HG03103 (cell line): ENCODE results near the gene CCER1.
A peak's percentile ranks its signal among the peaks of the same experiment; 100 is the strongest.

Experiments
- ATAC-seq: cut with Tn5 transposase; IDR thresholded peaks from one replicate; pipeline ENCODE4 v1.9.1; 2021; ENCODE audit warnings: low read depth; ENCODE audit not compliant: unreplicated experiment

The CCER1 gene

DNA sequence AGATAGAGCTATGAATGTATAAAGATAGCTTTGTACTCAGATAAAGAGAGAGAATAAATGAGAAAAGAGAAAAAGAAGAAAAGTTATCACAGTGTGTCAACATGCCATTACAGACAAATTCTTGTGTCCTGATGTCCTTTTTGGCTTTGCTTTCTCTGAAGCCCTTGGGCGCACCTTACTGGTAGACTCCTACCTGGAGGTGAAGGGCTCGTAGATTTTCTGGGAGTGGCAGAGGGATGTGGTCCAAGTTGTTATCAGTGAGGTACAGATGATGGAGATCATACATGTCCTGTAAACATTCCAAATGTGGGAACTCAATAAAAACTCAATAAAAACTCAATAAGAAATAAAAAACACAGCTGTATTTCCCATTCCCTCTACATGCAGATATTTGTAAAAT, 14.9 kb upstream of the CCER1 start:
- no peak for ATAC-seq

DNA sequence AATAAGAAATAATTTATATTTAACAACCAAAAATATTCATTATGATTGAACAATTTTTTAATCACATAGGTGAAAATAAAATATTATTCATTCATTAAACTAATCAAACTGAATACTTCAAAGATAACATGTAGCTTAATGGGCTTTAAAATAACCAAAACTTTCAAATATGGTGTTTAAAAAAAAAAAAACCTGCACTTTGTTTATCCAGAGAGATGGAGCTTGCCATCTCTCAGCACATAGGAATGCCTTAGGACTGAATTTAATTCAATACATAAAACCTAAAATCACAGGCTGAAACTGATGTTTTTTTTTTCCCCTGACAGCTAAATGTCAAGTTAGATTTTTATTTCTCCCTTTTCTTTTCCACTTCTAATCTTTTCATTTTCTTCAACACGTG, 14.4 kb upstream of the CCER1 start:
- no peak for ATAC-seq

- ATAC-seq: peak; percentile 96
These were observed 10.2 kb upstream of the CCER1 start for GRCh38 chr12:90965204-90965603.

- no peak for ATAC-seq
These were observed 9.6 kb upstream of the CCER1 start for GRCh38 chr12:90964616-90965015.

- ATAC-seq: no peak
These were observed 9.0 kb upstream of the CCER1 start for GRCh38 chr12:90963946-90964345.

GRCh38 chr12:90961154-90961553, 6.2 kb upstream of the CCER1 start:
- ATAC-seq: no peak

GRCh38 chr12:90959538-90960139, 4.7 kb upstream of the CCER1 start:
- peak; percentile 77 for ATAC-seq

DNA sequence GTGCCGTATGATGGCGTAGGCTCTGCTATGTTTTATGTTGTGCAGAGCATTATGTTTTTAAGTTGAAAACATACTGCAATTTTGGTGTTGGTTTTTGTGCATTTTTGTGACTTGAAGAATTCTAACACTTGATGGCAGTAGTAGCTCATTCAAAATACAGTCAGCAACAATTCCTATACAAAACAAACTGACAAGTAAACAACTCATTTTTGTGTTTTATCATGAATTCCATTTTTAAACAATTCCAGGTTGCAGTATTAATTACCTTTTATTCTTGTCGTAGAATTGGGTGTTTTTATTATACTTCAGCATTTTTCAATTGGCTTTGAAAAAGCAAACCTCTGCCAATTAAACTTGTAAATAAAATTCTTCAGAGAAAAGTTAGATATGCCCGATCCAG, 4.1 kb upstream of the CCER1 start:
- ATAC-seq: no peak

DNA sequence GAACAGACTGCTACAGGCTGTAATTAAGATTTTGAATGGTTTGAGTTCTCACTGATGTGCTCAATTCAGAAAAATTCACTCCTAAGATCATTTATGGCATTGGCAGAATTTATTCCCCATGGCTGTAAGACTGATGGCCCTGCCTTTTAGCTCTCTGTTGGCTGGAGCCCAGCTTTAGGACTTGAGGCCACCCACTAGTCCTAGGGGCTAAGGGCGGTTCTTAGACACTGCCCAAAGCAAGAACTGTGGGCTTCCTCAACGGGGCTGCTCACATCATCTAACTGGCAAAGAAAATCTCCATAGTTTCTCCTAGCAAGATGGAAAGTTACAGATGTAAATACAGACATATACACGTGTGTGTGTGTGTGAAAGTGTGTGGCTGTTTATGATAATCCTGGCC, 3.4 kb upstream of the CCER1 start:
- ATAC-seq: no peak

- ATAC-seq: no peak
These were observed 548 bp downstream of the CCER1 start for GRCh38 chr12:90954428-90954827.

GRCh38 chr12:90953956-90954421, 987 bp downstream of the CCER1 start:
- peak; percentile 80 for ATAC-seq

GRCh38 chr12:90951432-90952105, 3.4 kb downstream of the CCER1 start:
- no peak for ATAC-seq

DNA sequence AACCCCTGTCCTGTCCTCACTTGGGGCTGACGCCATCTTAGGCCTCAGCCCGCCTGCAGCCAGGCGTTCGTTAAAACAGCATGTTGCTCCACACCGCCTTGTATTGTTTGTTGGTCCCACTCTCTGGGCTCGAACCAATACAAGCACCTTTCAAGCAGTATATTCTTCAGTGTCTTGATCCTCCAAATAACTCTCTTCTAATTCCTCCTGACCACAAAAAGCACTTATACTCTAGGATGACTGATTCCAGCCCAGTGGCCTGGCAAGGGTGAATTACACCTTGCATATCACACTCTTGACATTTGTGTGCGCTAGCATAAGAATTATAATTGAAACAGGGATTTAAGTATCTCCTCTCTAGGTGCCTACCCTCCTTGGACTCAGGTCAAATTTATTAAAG, 7.1 kb downstream of the CCER1 start:
- ATAC-seq: no peak

DNA sequence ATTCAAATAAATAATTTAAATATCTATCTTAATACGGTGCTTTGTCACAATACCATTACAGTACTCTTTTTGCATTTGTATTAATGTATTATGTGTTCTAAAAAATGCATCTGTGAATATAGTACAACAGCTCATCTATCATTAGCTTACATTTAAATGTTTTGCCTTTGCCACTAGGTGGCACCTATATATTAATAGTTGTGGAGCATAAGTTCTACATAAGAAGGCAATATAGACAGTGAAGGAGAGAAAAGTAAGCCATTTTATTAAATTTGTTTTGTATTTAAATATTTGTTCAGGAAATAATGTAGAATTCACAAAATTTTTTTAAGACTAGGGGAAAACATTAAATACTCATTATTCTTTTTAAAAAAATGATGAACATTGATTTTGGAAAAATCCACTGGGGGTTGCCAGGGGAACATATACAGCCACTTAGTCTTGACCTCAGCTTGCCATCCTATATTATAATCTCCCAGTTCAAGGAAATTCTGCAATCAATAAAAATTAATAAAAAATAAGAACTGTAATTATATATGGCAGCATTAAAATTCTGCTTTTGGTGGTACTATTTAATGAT, 9.8 kb downstream of the CCER1 start:
- ATAC-seq: peak; percentile 81

DNA sequence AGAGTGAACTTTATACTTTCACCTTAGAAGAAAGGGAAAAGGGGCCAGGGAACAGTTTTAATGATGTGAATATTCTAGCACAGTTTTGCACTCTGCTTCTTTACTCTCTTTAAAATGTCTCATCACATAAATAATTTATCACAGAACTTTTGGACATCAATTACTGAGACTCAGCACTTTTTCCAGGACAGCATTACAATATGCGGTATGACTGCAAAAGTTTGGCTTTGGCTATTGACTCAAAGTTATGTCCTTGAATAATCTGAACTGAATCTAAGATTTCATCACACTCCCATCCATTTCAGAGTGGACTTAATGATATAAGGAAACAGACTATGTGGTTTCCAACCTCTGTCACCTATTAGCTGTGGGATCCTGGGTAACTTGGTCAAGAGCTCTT, 11.7 kb downstream of the CCER1 start:
- ATAC-seq: no peak

- ATAC-seq: no peak
These were observed 14.0 kb downstream of the CCER1 start for GRCh38 chr12:90940872-90941499.

DNA sequence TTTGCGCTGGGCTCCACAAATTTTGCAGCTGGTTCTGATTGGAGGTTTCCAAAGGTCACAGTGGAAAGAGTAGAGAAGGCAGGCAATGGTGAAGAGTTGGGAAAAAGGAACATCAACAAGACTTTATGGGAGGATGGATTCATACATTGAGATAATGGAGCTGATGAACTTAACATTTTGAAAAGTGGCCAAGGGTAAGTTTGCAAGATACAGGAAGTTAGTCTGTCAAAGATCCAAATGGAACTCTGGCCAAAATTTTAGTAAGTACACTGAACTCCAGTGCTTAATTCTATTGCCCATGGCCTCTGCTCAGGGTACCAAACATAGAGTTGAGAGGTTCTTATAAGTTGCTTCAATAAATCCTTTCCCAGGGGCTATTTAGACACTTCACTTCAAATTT, 15.6 kb downstream of the CCER1 start:
- no peak for ATAC-seq

GRCh38 chr12:90938451-90938850, 16.5 kb downstream of the CCER1 start:
- ATAC-seq: no peak

DNA sequence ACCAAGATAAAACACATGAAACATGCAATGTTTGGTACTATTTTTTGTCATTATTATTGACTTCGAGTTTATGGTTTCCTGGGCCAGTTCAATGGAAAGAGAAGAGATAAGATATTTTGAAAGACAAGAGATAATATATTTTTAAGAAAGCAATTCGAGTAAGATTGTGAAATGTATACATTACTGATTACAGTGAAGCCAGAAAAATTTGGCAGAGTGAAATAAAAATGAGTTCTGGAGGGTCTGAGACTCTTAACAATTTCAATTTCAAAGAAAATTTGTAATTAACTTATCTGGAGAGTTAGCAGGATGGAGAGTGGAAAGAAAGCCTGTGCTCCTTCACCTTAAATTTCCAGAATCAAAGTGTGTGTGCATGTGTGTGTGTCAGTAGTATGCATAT, 17.3 kb downstream of the CCER1 start:
- ATAC-seq: no peak

DNA sequence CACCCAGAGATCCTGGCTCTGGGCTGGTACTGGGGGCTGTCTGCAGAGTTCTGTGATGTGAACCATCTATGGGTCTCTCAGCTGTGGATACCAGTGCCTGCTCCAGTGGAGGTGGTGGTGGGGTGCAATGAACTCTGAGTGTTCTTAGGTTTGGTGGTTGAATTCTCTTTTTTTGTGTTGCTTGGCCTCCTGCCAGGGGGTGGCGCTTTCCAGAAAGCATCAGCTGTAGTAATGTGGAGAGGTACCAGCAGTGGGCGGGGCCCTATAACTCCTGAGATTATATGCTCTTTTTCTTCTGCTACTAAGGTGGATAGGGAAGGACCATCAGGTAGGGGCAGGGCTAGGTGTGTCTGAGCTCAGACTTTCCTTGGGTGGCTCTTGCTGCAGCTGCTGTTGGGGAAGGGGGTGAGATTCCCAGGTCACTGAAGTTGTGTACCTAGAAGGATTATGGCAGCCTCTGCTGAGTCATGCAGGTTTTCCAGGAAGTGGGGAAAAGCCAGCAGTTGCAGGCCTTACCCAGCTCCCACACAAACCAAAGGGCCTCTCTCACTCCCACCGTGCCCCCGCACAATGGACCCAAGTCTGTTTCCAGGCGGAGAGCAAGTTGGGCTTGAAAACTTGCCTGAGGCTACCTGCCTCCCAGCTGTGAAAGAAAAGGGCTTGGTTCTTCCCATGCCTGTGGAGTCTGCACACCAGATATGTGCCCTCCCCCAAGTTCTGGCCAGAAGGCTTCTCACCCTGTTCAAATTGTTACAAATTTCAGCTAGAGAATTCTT, 18.6 kb downstream of the CCER1 start:
- no peak for ATAC-seq

- no peak for ATAC-seq
These were observed 29.4 kb downstream of the CCER1 start for GRCh38 chr12:90925562-90925961.
